NCI-H1436 treated with DMSO at 0.1 percent for 48 hours (cell line): ENCODE results near the gene DUSP10.

ENCODE experiments used
- DNase-seq: peaks from one replicate; lab custom pipeline; 2025; lab: John Stamatoyannopoulos, UW

Gene DUSP10

DNA sequence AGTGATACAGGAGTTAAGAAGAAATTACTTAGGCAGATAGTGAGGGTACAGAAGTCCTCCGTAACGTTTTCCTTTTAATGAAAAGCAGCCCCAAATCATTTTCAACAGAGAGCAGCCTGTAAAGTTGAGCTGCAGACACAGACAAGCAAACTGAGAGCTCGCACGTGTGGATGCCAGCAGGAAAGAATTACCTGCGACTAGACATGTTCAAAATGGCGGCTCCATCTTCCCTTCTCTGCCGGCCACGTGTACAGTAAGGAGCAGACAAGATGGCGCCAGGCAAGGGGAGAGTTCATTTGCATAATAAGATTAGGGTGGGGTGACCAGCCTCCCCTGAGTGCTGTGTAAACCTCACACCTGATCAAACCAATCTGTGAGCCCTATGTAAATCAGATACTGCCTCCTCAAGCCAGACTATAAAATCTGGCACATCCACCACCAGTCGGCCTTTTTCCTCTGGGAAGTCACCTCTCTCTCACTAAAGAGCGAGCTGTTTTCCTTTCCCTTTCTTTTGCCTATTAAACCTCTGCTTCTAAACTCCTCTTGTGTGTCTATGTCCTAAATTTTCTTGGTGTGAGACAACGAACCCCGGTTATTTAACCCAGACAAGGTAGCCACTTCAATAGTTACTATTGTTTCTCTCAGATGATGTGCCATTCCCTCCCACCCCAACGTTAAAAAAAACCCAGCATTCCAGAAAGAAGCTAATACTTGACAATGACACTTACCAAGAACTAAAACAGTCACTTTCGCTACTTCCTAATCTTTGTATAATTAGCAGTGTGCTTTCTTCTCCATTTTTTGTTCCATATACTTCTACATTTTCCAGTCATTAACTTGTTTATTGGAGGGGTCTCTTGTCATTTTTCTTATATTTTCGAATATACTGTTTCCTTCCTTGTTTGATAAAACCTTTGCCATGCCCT lies 27.4 kb downstream of the DUSP10 start:
- peak; percentile 34 for DNase-seq

DNA sequence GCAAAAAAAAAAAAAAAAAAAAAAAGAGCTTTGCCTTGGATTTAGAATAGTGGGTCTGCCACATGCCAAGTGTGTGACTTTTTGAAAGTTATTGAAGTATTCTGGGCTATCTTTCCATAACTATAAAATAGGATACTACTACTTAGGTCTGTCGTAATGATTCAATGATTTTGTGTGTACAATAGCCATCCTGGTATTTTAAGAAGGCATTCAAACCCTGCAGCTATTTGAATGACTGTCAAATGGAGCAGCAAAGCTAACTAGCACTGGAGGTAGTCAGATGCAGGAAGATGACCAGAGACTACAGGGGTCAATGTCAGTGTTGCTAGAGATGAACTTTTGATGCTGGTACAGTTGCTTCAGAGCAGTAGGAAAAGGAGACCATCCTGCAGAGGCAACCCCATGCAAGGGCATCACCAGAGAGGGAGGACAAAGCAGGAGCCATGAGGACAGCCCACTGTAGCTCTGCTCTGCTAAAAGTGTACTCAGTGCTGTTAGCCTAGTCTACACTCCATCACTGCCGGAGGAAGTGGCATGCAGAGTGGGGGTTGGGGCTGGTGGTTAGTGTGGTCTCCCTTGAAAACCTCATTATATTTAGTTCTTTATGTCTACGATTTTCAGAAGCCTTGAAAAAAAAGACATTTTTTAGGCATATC lies 29.0 kb downstream of the DUSP10 start:
- DNase-seq: no peak

DNA sequence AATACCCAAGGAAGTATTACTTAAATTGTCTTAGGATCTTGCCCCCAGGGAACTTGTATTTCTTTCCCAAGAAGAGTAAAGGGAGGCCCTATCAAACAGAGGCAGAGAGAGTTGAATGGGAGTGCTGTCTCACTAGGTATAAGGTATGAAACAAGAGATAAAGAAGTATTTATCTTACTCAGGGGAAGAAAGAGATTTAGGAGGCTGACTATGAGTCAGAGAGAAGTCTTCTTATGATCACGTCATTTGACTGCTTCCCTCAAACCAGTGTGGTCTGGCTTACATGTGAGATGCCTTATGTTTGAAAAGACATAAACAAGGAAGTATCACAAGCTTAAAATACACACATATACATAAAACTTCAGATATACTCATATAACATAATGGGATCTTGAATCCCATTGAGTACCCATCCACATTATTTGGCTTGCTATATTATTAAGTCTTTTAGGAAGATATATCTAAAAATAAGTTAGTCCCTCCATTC lies 29.6 kb downstream of the DUSP10 start:
- DNase-seq: no peak

DNA sequence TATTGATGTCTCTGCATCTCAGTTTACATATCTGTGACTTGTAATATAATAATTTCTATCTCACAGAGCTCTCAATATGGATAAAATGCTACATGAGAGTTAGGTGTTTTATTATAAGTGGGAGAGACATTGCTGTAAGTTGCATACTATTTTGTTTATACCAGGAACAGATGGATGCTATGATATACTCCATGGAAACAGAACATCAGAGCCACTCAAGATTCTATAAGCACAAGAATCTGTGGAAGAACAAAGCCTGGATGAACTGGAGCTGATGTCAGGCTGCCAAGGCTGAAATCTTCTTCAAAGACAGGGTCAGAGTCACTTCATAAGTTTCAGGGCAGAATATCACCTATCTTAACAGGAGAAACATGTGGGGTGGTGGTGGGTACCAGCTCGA lies 30.2 kb downstream of the DUSP10 start:
- DNase-seq: no peak

DNA sequence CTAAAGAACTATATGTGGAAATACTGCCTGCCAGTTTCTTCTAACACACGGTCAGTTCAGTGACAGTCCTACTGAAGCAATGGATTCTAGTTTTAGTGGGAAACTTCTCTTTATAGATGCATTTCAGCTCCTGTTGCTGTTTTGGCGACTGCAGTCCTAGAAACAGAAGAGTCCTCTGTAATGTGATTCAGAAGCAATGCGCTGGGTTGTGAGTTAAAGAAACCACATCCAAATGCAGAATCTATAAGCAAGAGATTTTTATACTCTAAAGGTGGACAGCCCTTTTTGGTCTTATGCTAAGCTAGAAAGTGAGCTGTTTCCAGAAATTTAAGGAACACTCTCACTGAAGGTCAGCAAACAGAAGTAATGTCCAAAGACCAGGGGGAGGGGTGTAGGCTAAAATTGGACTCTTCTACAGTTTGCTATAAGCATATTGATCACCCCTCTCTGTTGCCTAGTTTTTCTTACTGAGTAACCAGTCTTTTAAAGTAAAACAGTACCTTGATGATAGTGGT lies 30.8 kb downstream of the DUSP10 start:
- no peak for DNase-seq

DNA sequence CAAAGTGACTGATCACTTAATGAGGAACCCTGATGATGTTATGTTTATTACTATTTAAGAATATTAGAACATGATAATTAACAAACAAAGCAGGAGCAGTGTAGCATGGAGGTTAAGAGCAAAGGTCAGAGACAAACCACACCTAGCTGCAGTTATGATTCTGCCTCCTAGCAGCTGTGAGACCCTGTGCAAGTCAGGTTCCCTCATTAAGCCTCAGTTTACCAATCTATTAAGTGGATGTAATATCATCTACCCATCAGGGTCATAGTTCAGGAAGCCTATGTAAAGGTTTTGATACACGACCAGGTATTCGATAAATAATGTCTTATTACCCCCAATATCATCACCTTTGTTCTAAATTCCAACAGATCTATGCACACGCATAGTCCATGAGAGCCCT lies 32.0 kb downstream of the DUSP10 start:
- no peak for DNase-seq

DNA sequence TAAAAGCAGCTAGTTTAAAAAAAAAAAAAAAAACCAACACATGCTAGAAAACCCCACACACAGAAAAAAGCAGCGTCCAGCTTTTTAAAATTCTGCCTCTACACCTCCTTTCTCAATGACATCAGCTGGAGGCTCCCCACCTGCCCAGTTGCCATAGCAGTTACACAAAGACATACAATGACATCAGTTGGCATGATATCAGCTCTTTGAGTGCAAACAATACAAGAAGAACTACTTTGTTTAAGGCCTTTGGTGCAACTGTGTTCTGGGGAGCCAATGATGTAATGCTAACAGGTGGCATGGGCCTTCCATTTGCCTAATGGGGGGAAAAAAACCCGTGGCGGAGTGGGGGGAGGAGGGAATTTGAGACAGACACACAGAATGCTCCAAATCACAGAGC lies 32.9 kb downstream of the DUSP10 start:
- DNase-seq: peak; percentile 94

DNA sequence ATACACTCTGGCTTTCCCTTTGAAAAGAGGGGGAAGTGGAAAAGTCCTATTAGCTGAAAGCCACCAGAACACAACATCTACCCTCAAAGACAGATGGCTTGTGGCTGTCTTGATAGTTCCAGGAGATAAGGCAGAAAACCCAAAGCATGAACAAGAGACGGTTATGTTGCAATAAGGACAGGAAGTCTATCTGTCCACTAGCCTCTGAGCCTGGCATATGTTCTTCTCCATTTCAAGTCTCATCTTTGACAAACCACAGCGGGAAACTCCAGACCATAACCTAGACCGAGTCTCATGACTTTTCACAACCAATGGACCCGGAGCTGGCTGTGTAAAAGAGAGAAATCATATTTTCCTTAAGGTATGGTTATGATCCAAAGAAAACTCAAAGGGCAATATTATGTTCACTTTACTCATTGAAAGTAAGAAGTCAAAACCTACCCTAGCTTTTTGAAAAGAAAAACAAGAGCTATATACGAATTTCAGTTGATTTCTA lies 33.8 kb downstream of the DUSP10 start:
- no peak for DNase-seq

DNA sequence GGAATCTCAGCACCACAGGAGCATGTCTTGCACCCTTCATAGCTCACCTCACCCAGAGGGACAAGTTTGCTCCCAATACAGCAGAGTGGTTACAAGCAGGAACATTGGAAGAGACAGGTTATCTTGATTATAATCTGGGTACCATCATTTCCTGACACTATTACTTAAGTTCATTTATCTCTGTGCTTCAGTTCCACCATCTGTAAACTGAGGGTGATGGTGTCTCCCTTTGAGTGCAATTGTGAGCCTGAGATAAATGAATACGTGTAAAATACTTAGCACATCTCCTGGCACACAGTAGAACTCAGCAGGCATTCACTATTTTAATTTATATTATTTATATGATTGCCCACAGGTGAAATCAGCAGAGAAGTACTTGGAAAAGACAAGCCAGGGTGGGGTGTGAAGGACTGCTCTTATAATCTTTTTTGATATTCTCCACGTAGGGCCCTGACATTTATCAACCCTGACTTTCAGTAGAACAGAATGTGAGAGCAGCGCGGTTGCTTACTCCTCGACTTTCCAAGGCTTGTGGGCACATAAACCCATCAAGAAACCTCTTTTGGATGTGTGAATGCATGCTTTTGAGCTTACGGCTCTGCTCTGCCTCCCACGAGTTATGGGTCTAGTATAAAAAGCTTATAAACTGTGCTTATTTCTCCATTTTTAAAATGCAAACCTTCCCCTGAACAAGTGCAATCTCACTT lies 34.9 kb downstream of the DUSP10 start:
- DNase-seq: no peak

DNA sequence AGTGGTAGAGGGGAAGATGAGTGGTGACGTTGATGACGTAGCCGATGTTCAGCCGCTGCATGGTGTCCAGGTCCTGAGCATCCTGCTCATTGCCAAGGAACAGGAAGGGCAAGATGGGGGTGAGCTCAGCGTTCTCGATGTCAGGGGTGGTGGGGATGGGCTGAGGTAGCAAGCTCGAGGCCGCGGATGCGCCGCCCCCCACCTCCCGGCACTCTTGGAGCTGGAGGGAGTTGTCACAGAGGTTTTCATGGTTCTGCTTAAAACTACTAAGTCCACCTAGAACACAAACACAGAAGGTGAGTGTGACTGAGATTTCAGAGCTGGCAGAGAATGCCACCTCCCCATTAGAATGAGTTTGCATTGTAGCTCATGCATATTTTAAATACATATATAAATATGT lies 35.7 kb downstream of the DUSP10 start:
- no peak for DNase-seq

DNA sequence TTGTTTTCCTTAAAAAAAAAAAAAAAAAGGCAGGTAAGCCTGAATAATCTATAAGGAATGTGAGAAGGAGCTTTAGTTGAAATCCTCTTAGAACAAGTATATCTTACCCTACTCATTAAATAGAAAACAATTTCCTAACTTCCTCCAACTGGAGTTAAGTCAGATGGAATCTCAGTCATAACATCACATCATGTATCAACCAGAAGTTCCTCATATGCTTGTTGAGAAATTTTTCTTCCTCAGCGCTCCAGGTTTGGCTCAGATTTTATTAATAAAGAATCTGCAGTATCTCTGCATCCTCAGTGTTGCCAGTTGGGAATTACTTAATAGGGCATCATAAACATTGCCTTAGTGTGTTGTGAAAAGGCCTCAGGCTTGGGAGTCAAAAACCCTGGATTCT lies 37.6 kb downstream of the DUSP10 start:
- no peak for DNase-seq

DNA sequence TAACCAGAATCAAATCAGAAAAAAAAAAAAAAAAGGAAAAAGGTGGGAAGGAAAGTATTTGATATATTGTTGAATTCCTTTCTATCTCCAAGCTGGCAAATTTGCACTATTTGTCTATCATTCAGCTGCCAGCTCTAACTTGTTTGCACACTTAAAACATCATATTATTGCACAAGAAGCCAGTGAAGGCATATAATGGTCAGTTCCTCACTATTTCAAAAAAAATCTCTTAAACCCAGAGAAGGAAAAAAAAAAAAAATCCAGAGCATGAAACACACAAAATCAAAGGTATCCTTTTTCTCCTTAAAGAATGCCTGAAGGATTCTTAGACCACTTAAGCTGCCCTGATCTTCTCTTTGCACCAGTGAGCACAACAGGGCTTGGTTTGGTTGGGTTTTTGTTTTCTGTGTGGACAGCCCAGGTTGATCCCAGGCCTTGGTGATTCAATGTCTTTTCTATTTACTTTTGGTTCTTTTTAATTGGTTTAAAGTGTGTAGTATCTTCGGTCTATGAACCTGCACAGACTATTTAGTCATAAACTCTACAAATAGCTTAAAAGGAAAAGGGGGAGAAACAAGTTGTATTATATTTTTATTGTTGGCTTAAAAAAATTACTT lies 40.2 kb downstream of the DUSP10 start:
- no peak for DNase-seq

DNA sequence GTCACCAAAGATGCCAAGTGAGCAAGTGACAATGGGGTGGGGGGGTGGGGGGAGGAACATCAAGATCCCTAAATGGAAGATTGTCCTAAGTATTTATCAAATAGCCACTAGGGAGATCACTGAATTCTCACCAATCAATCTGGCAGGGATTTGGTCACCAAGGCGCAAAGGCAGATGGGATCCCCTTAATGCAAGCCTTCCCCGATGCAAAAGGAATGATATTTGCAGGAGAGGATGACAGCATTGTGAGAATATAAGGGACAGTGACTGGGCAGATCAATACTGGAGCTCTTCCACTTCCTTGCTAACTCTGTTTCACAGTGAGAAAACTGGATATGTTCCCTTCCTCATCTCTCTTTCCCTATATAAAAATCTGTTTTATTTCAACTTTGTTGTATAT lies 40.9 kb downstream of the DUSP10 start:
- DNase-seq: no peak

DNA sequence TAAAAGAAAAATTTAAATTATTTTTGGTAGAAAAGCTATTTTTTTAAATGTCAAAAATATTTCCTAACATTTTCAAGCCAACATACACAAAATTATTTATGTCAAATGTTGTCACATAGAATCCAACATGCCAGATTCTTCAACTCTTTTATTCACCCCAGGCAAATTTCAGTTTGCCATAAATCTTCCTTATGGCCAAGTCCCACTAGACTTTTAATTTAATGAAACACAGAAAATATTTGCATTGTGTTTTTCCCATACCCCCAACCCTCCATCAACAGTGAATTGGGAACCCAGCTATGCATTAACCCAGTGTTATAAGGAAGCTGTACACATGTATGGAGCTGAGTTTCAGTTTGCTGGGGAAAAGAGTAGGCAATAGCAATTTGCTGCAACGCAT lies 41.4 kb downstream of the DUSP10 start:
- no peak for DNase-seq

DNA sequence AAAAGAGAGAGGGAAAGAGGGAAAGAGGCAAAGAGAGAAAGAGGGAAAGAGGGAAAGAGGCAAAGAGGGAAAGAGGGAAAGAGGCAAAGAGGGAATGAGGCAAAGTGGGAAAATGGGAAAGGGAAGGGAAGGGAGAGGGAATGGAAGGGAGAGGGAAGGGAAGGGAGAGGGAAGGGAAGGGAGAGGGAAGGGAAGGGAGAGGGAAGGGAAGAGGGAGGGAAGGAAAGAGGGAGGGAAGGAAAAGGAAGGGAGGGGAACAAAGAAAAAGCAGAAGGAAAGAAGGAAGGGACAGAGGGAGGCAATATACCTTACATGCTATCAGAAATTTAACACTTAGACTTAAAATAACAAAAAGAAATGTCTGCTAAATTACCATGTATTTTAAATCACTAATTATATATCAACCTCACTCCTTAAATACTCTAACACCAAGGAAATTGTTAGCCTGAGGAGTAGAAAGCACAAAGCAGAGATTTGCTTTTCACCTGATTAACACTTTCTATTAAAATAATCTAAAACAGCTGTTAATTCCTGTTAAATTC lies 41.8 kb downstream of the DUSP10 start:
- no peak for DNase-seq

DNA sequence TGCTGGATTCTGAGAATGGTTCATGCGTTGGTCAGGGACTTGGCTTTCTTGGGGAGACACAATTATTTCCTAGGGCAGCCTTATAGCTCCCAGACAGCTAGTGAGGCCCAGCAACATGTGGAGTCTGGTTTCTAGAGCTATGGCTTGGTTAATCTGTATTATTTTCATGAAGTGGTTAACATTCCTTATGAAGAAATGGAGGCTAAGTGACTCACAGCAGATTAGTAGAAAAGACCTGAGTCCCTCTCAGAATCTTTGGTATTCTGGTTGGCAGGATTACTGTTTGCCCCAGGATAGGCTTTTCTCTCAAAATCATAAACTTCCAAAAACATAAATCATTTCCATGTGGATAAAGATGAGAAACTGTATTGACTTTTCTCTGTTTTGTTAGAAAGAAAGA lies 42.3 kb downstream of the DUSP10 start:
- no peak for DNase-seq

DNA sequence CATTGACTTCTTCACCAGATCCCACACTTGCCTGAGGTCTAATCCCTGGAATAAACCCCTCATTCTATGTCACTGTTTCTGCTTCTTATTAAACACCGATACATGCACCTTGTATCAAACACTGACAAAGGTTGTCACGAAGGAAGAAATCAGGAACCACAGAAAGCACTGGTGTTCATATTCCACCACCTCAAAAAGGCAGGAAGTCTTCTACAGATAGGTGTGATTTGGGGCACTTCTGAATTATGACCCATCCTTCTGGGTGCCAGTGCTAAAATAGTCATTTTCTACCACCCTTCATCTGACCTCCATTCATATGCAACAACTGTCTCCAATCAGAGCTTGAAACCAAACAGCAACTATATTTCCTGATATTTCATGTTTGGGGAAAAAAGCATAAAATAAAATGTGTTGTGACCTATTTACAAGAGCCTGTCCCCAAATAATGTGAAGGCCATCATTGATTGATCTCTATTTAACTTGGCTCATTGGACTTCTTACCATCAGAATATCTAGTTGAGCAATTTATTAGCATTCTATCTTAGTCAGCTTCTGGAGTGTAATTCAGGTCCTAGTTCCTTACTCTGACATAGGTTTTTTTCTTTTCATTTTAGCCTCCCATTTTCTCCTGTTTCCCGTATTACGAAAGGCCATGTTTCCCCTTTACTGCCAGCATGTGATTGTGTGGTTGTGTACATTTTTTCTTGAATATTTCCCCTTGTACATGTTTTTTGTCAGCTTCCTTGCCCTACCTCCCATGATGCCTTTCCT lies 43.1 kb downstream of the DUSP10 start:
- no peak for DNase-seq

DNA sequence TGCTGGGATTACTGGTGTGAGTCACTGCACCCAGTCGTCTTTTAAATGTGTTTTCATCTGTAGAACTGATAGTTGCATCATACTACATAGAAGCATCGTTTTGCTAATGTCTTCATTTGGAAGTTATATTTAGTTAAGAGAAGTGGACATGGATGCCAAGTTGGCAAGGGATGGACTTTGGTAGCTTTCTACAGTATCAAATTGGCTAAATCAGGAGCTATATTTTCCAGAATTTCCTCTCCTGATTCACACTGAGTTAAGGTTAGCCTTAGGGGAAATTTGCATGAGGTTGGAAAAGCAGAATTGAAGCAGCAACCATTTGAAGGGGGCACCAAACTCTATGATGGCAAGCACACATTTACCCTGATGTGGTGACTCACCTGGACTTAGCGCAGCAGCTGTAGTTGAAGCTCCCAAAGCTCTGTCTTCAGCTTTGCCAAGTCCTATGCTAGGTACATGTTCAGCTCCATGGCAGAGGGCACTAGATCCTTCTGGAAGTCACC lies 43.9 kb downstream of the DUSP10 start:
- DNase-seq: no peak

DNA sequence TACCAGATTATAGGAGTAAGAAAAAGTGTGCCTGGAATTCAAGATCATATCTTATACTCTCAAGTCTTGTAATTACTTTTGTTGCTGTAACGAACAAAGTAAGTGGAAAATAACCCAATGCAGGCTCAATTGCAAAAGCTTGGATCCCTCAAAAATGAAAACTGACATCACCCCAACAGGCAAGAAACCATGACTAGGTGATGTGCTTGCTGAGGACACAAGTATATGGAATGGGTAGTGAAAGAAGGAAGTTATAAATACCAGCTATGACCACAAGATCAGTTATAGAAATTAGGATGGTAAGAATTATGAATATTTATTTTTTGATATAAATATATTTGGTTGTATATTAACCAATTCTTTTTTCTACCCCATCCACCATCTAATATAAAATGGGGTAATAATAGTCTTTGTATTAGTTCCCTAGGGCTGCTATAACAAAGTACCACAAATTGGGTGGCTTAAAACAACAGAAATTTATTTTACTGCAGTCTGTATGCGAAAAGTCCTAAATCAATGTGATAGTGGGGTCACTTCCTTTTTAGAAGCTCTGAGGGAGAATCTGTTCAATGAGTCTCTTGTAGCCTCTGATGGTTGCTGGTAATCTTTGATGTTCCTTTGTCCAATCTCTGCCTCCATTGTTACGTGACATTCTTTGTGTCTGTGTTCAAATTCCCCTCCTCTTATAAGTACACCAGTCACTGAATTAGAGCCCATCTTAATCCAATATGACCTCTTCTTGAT lies 45.0 kb downstream of the DUSP10 start:
- DNase-seq: no peak

DNA sequence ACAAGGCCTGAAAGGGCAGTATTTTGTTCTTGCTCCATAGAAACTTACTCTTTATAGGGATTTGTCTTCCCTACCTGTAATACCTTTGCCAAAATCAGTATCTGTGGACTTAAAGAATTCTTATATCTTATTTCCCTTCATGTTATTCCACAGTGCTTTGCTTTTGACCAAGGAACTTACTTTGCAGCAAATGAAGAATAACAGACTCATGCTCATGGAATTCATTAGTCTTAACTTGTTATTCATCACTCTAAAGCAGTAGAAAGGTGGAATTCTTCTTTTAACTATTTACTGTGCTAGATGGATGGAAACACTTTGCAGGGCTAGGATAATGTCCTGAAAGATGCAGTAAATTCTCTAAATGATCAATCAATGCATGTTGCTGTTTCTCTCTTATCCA lies 45.9 kb downstream of the DUSP10 start:
- DNase-seq: no peak
